Measurements from ENCODE around the gene GALNT2. TPM values are rescaled to one million over a fixed set of nuclear protein-coding genes. Genes with fewer than 3 reads are reported as not detected.
A peak's percentile ranks its signal among the peaks of the same experiment; 100 is the strongest.

GALNT2 gene
- total and polyA plus RNA-seq, 2 of the 4 experiments (the other 2 are of a cell fraction), result 50.4 to 189 TPM

DNA sequence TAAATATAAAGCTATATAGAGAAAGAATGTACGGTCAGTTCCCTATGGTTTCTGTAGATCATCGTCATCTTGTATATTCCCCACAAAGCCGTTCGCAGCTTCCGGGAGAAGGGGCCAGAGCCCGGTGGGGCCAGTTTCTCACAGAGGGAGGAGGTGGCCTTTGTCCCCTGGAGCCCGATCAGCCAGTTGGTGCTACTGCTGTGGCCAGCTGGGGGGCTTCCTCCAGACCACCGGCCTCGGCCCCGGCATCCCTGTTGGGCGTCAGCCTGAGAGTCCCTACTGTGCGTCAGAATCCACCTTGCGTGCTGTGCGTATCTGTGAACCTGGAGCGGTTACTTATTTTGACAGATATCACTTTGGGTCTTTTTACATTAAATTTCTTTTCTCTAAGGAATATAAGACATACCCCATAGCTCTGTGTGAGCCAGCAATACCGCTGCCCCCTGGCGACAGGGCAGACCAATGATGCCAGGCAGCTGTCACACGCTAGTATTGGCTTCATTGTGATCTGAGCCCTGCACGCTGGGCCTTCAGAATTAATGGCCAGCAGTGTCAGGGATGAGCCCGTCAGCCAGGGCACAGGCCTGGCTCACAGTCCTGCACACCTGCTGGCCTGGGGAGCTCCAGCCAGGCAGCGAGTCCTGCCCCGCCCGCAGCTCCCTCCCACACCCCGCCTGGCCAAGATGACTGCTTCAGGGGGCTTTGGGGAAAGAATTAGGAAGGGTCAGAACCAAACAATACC, 213.2 kb downstream of the GALNT2 start:
- BruUV-seq (replicated peaks), result TSS peak; percentile 68
- dilution Hi-C loops (cut with HindIII; ENCODE audit: low sequenced_read_pairs, unreplicated experiment) (no loop called here), in situ Hi-C loops (cut with MboI; ENCODE audit: low sequenced_read_pairs) (no loop called here), intact Hi-C loops (cut with micrococcal nuclease) (no loop called here)
- H3K4me3 ChIP-seq (ENCODE audit: insufficient read depth, low read depth, low read length), result no peak overlapping the region
- no peak overlapping the region for H2BK5ac ChIP-seq (ENCODE audit: low read depth, low read length, poor library complexity, severe bottlenecking)
- no peaks in the 10 kb centered on the region for H4K20me1 ChIP-seq (ENCODE audit: insufficient read depth, low read length)
- no peak overlapping the region for H3K23ac ChIP-seq (ENCODE audit: low read depth, low read length)
- no peaks in the 10 kb centered on the region for H3K4me1 ChIP-seq (ENCODE audit: control insufficient read depth, insufficient read depth, low read length)
- no peaks in the 10 kb centered on the region for H3K9me1 ChIP-seq (ENCODE audit: insufficient read depth, low read length)
- no peaks in the 10 kb centered on the region; a peak in 2 of 4 replicates for H3K79me1 ChIP-seq (ENCODE audit: low read depth in 1 of 2, low read length in 2 of 2)
- H2AK9ac ChIP-seq (replicated peaks; ENCODE audit: low read depth, low read length, poor library complexity), result no peak overlapping the region
- no peaks in the 10 kb centered on the region for H3K9me3 ChIP-seq (ENCODE audit: control insufficient read depth, insufficient read depth, low read length)
- H4K91ac ChIP-seq (ENCODE audit: insufficient read depth, low read depth, low read length), result no peak overlapping the region
- H3K56ac ChIP-seq (ENCODE audit: extremely low read depth, insufficient read depth, low read length), result no peak overlapping the region
- peaks cover 41% of the 10 kb centered on the region for H3K36me3 ChIP-seq (ENCODE audit: control insufficient read depth, insufficient read depth, low read length)
- WGBS, 2 experiments (ENCODE audit: extremely low coverage in 2 of 2, insufficient read length in 1 of 2), result 100% methylated on average over 3 of the region's 24 CpGs; no CpG with 5 or more reads in 1 of the 2 experiments
- H3K4ac ChIP-seq (ENCODE audit: low read depth, low read length), result no peak overlapping the region
- DNase-seq (no peak), ATAC-seq (ENCODE audit: low read depth) (no peak)
- no peak overlapping the region for H3K9ac ChIP-seq (ENCODE audit: low read depth, low read length)
- no peak overlapping the region for H2BK15ac ChIP-seq (ENCODE audit: low read depth, low read length)
- peak overlapping the region; percentile 32 for H2AFZ ChIP-seq (replicated peaks; ENCODE audit: low read length, poor library complexity)
- no peak overlapping the region for H2BK120ac ChIP-seq (ENCODE audit: low read depth, low read length)
- no peak overlapping the region for H3K18ac ChIP-seq (ENCODE audit: low read depth, low read length)
- no peaks in the 10 kb centered on the region for H3K27me3 ChIP-seq (ENCODE audit: control insufficient read depth, insufficient read depth, low read length)
- H3K4me2 ChIP-seq (ENCODE audit: low read depth, low read length), result no peak overlapping the region
- CTCF ChIA-PET, result no interaction called here
- H3K14ac ChIP-seq (replicated peaks; ENCODE audit: low read depth, low read length), result no peak overlapping the region
- POLR2A ChIA-PET (ENCODE audit: unreplicated experiment), result no interaction called here
- H4K8ac ChIP-seq (ENCODE audit: low read depth in 2 of 2, low read length in 2 of 2), result no peak overlapping the region
- H3K27ac ChIP-seq (ENCODE audit: insufficient read depth, low read length), result no peak overlapping the region
- no peak for TF ChIP-seq RCOR1 (IDR thresholded peaks at IDR 0.05; ENCODE audit: insufficient replicate concordance, low read length)
- TF ChIP-seq CEBPB (IDR thresholded peaks at IDR 0.05; ENCODE audit: low read depth, low read length), result no peak
- no peak for TF ChIP-seq MXI1 (IDR thresholded peaks at IDR 0.05; ENCODE audit: borderline replicate concordance, low read depth, low read length)
- TF ChIP-seq, protein P1, sequence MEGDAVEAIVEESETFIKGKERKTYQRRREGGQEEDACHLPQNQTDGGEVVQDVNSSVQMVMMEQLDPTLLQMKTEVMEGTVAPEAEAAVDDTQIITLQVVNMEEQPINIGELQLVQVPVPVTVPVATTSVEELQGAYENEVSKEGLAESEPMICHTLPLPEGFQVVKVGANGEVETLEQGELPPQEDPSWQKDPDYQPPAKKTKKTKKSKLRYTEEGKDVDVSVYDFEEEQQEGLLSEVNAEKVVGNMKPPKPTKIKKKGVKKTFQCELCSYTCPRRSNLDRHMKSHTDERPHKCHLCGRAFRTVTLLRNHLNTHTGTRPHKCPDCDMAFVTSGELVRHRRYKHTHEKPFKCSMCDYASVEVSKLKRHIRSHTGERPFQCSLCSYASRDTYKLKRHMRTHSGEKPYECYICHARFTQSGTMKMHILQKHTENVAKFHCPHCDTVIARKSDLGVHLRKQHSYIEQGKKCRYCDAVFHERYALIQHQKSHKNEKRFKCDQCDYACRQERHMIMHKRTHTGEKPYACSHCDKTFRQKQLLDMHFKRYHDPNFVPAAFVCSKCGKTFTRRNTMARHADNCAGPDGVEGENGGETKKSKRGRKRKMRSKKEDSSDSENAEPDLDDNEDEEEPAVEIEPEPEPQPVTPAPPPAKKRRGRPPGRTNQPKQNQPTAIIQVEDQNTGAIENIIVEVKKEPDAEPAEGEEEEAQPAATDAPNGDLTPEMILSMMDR (conservative IDR thresholded peaks at IDR 0.05; ENCODE audit: low read depth, low read length), result no peak
- TF ChIP-seq, protein P2, sequence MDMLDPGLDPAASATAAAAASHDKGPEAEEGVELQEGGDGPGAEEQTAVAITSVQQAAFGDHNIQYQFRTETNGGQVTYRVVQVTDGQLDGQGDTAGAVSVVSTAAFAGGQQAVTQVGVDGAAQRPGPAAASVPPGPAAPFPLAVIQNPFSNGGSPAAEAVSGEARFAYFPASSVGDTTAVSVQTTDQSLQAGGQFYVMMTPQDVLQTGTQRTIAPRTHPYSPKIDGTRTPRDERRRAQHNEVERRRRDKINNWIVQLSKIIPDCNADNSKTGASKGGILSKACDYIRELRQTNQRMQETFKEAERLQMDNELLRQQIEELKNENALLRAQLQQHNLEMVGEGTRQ (IDR thresholded peaks at IDR 0.05; ENCODE audit: low read depth, low read length), result no peak
- TF ChIP-seq NFE2L2 (IDR thresholded peaks at IDR 0.05; ENCODE audit: low read depth, low read length), result no peak
- no peak for TF ChIP-seq BHLHE40 (IDR thresholded peaks at IDR 0.05; ENCODE audit: low read depth, low read length)
- TF ChIP-seq CHD1 (IDR thresholded peaks at IDR 0.05; ENCODE audit: low read depth, low read length), result no peak
- TF ChIP-seq MAFK (IDR thresholded peaks at IDR 0.05; ENCODE audit: low read depth, low read length), result no peak
- TF ChIP-seq SMC3 (IDR thresholded peaks at IDR 0.05; ENCODE audit: low read depth, low read length), result no peak
- TF ChIP-seq RFX5 (IDR thresholded peaks at IDR 0.05; ENCODE audit: low read depth, low read length), result no peak
- no peak for TF ChIP-seq ELK1 (IDR thresholded peaks at IDR 0.05; ENCODE audit: borderline replicate concordance, low read depth, low read length)
- TF ChIP-seq FOS (IDR thresholded peaks at IDR 0.05; ENCODE audit: low read depth, low read length), result no peak
- no peak for TF ChIP-seq POLR2A (IDR thresholded peaks at IDR 0.05; ENCODE audit: low read depth, low read length)
- TF ChIP-seq RAD21 (IDR thresholded peaks at IDR 0.05; ENCODE audit: low read length), result no peak
- no peak for TF ChIP-seq MAZ (IDR thresholded peaks at IDR 0.05; ENCODE audit: borderline replicate concordance, low read depth, low read length)
- no peak overlapping the region for H2AK5ac ChIP-seq (ENCODE audit: low read depth, low read length)
- no peak overlapping the region for H4K5ac ChIP-seq (ENCODE audit: low read depth, low read length)
- H2BK20ac ChIP-seq (ENCODE audit: low read depth, low read length), result no peak overlapping the region

Measured in IMR-90 (cell line).